ENCODE measurements around the gene LRRTM4.

Gene LRRTM4

GRCh38 chr2:77479395-77479794 is 42.8 kb downstream of the LRRTM4 start:
- in situ Hi-C loops (cut with MboI; ENCODE audit: low sequenced_read_pairs) = no loop called here

- in situ Hi-C loops (cut with MboI; ENCODE audit: low sequenced_read_pairs) = no loop called here
Observed at GRCh38 chr2:77470096-77470495, 52.1 kb downstream of the LRRTM4 start.

- in situ Hi-C loops (cut with MboI; ENCODE audit: low sequenced_read_pairs) = no loop called here
Observed at GRCh38 chr2:77469106-77469505, 53.1 kb downstream of the LRRTM4 start.

GRCh38 chr2:77459840-77460239 is 62.3 kb downstream of the LRRTM4 start:
- in situ Hi-C loops (cut with MboI; ENCODE audit: low sequenced_read_pairs) = no loop called here

GRCh38 chr2:77458216-77458615 is 64.0 kb downstream of the LRRTM4 start:
- in situ Hi-C loops (cut with MboI; ENCODE audit: low sequenced_read_pairs) = no loop called here

GRCh38 chr2:77457665-77458064 is 64.5 kb downstream of the LRRTM4 start:
- in situ Hi-C loops (cut with MboI; ENCODE audit: low sequenced_read_pairs) = no loop called here

GRCh38 chr2:77443076-77443475 is 79.1 kb downstream of the LRRTM4 start:
- in situ Hi-C loops (cut with MboI; ENCODE audit: low sequenced_read_pairs) = no loop called here

- in situ Hi-C loops (cut with MboI; ENCODE audit: low sequenced_read_pairs) = no loop called here
Observed at GRCh38 chr2:77434880-77435279, 87.3 kb downstream of the LRRTM4 start.

GRCh38 chr2:77428946-77429345 is 93.2 kb downstream of the LRRTM4 start:
- in situ Hi-C loops (cut with MboI; ENCODE audit: low sequenced_read_pairs) = no loop called here

GRCh38 chr2:77421971-77422370 is 100.2 kb downstream of the LRRTM4 start:
- in situ Hi-C loops (cut with MboI; ENCODE audit: low sequenced_read_pairs) = no loop called here

GRCh38 chr2:77418537-77418936 is 103.6 kb downstream of the LRRTM4 start:
- in situ Hi-C loops (cut with MboI; ENCODE audit: low sequenced_read_pairs) = no loop called here

GRCh38 chr2:77404189-77404588 is 118.0 kb downstream of the LRRTM4 start:
- in situ Hi-C loops (cut with MboI; ENCODE audit: low sequenced_read_pairs) = no loop called here

GRCh38 chr2:77398970-77399600 is 123.1 kb downstream of the LRRTM4 start:
- in situ Hi-C loops (cut with MboI; ENCODE audit: low sequenced_read_pairs) = no loop called here

- in situ Hi-C loops (cut with MboI; ENCODE audit: low sequenced_read_pairs) = no loop called here
Observed at GRCh38 chr2:77397763-77398162, 124.4 kb downstream of the LRRTM4 start.

- in situ Hi-C loops (cut with MboI; ENCODE audit: low sequenced_read_pairs) = no loop called here
Observed at GRCh38 chr2:77395011-77395410, 127.2 kb downstream of the LRRTM4 start.

GRCh38 chr2:77391119-77391518 is 131.1 kb downstream of the LRRTM4 start:
- in situ Hi-C loops (cut with MboI; ENCODE audit: low sequenced_read_pairs) = no loop called here

GRCh38 chr2:77387324-77387723 is 134.9 kb downstream of the LRRTM4 start:
- in situ Hi-C loops (cut with MboI; ENCODE audit: low sequenced_read_pairs) = no loop called here

- in situ Hi-C loops (cut with MboI; ENCODE audit: low sequenced_read_pairs) = no loop called here
Observed at GRCh38 chr2:77372636-77373035, 149.5 kb downstream of the LRRTM4 start.

GRCh38 chr2:77370511-77370910 is 151.7 kb downstream of the LRRTM4 start:
- in situ Hi-C loops (cut with MboI; ENCODE audit: low sequenced_read_pairs) = no loop called here

- in situ Hi-C loops (cut with MboI; ENCODE audit: low sequenced_read_pairs) = no loop called here
Observed at GRCh38 chr2:77363277-77363676, 158.9 kb downstream of the LRRTM4 start.

GRCh38 chr2:77348821-77349220 is 173.4 kb downstream of the LRRTM4 start:
- in situ Hi-C loops (cut with MboI; ENCODE audit: low sequenced_read_pairs) = no loop called here

GRCh38 chr2:77336013-77336412 is 186.2 kb downstream of the LRRTM4 start:
- in situ Hi-C loops (cut with MboI; ENCODE audit: low sequenced_read_pairs) = no loop called here
